A549 (cell line): ENCODE measurements around the gene TMEM43. TPM values are rescaled to one million over a fixed set of nuclear protein-coding genes. Genes with fewer than 3 reads are reported as not detected.

Experiments used
- ATAC-seq, 2 experiments: fragments of 200-7000 bp in 1 of 2; fragments of >200 bp in 1 of 2; cut with Nextera tagmentation in 1 of 2; cut with Tn5 transposase in 1 of 2; 3 replicates each; pipeline versions ENCODE4 v1.8.0 to v1.9.1; 2018 to 2020; ENCODE audit warnings: mild to moderate bottlenecking in 1 of 2, moderate library complexity in 1 of 2
- CTCF ChIA-PET: fragments of 300-600 bp; sonication (Branson Sonifier 250); formaldehyde crosslinking; extraction: SDS; loops from one replicate; lab custom pipeline; 2021; ENCODE audit warnings: antibody characterized with exemption, inconsistent platforms; lab: Yijun Ruan, JAX
- POLR2A ChIA-PET: fragments of 350-600 bp; formaldehyde crosslinking; extraction: SDS; loops from one replicate; lab custom pipeline; 2021; ENCODE audit warnings: antibody characterized with exemption, inconsistent platforms; lab: Yijun Ruan, JAX
- DNase-seq, 2 experiments: peaks; one replicate each; pipeline versions ENCODE4 v3.0.0 to v3.0.0-alpha.2; 2011 to 2016; ENCODE audit warnings: low read depth in 1 of 2, low spot score in 1 of 2
- FAIRE-seq: peaks from 2 replicates; lab custom pipeline; 2011; peaks lifted over from hg19 to GRCh38; lab: Jason Lieb, UNC
- H3K27ac ChIP-seq, 2 experiments: fragments of >200 bp; sonication (Bioruptor Twin); formaldehyde crosslinking; 3 replicates each; pipeline ENCODE4 v1.5.1; 2016 to 2017
- H3K4me1 ChIP-seq: fragments of >200 bp; sonication (Bioruptor Twin); formaldehyde crosslinking; 3 replicates; pipeline ENCODE4 v1.6.1; 2016
- H3K4me2 ChIP-seq: fragments of >200 bp; sonication (Bioruptor Twin); formaldehyde crosslinking; 3 replicates; pipeline ENCODE4 v1.6.1; 2016
- H3K4me3 ChIP-seq: fragments of >200 bp; sonication (Bioruptor Twin); formaldehyde crosslinking; 3 replicates; pipeline ENCODE4 v1.5.1; 2016
- H3K9me3 ChIP-seq: fragments of >200 bp; sonication (Bioruptor Twin); formaldehyde crosslinking; 3 replicates; pipeline ENCODE4 v1.6.1; 2016
- CEBPB ChIP-seq, 2 experiments: fragments of >200 bp in 1 of 2; sonication (Bioruptor Twin) in 1 of 2; formaldehyde crosslinking in 1 of 2; IDR thresholded peaks; 2 replicates each; pipeline ENCODE4 v1.6.1; 2012 to 2016
- EHF ChIP-seq: fragments of 250-450 bp; sonication (Bioruptor Pico); IDR thresholded peaks from 2 replicates; pipeline ENCODE4 v1.5.0; 2020; ENCODE audit warnings: mild to moderate bottlenecking
- EHMT2 ChIP-seq: fragments of 200-600 bp; sonication (generic); IDR thresholded peaks from 2 replicates; pipeline ENCODE4 v1.6.1; 2016; ENCODE audit warnings: antibody characterized with exemption, low read depth, mild to moderate bottlenecking, moderate library complexity
- EP300 ChIP-seq, 2 experiments: fragments of >200 bp; sonication (Bioruptor Twin); formaldehyde crosslinking; IDR thresholded peaks; 2 replicates in 1 of 2; 3 replicates in 1 of 2; pipeline ENCODE4 v1.6.1; 2016 to 2017
- FOSB ChIP-seq: fragments of 250-450 bp; sonication (Bioruptor Pico); IDR thresholded peaks from 2 replicates; pipeline ENCODE4 v1.5.0; 2020; ENCODE audit warnings: mild to moderate bottlenecking, moderate library complexity
- FOSL2 ChIP-seq, 2 experiments: fragments of 450-650 bp in 1 of 2; fragments of >200 bp in 1 of 2; sonication (Bioruptor Twin) in 1 of 2; formaldehyde crosslinking; IDR thresholded peaks; 2 replicates each; pipeline versions ENCODE4 v1.5.0 to v1.6.1; 2016 to 2020; ENCODE audit warnings: mild to moderate bottlenecking in 1 of 2, moderate library complexity in 1 of 2
- FOXS1 ChIP-seq: fragments of 250-450 bp; sonication (Bioruptor Pico); IDR thresholded peaks from 2 replicates; pipeline ENCODE4 v1.5.0; 2020; ENCODE audit warnings: mild to moderate bottlenecking, moderate library complexity
- GATA3 ChIP-seq: IDR thresholded peaks from 2 replicates; pipeline ENCODE4 v1.6.1; 2012; ENCODE audit warnings: borderline replicate concordance
- HOXA7 ChIP-seq: fragments of 250-450 bp; sonication (Bioruptor Pico); IDR thresholded peaks from 2 replicates; pipeline ENCODE4 v1.5.0; 2020; ENCODE audit warnings: mild to moderate bottlenecking, moderate library complexity
- KDM5A ChIP-seq: fragments of 200-600 bp; sonication (generic); IDR thresholded peaks from 2 replicates; pipeline ENCODE4 v1.6.1; 2016; ENCODE audit warnings: antibody characterized with exemption, mild to moderate bottlenecking
- RAD21 ChIP-seq, 2 experiments: fragments of >200 bp in 1 of 2; sonication (Bioruptor Twin) in 1 of 2; formaldehyde crosslinking in 1 of 2; IDR thresholded peaks in 1 of 2; conservative IDR thresholded peaks in 1 of 2; 2 replicates in 1 of 2; 3 replicates in 1 of 2; pipeline ENCODE4 v1.6.1; 2012 to 2018; ENCODE audit warnings: inconsistent platforms in 1 of 2
- RARB ChIP-seq: fragments of 250-450 bp; sonication (Bioruptor Pico); IDR thresholded peaks from 2 replicates; pipeline ENCODE4 v1.8.0; 2021; ENCODE audit warnings: mild to moderate bottlenecking, moderate library complexity
- SMC3 ChIP-seq: fragments of >200 bp; sonication (Bioruptor Twin); formaldehyde crosslinking; IDR thresholded peaks from 3 replicates; pipeline ENCODE4 v1.6.1; 2018; ENCODE audit warnings: inconsistent platforms
- SREBF2 ChIP-seq: fragments of 450-650 bp; IDR thresholded peaks from 2 replicates; pipeline ENCODE4 v1.6.1; 2014; ENCODE audit warnings: mild to moderate bottlenecking, moderate library complexity
- TP53 ChIP-seq: fragments of 250-450 bp; sonication (Bioruptor Pico); IDR thresholded peaks from 2 replicates; pipeline ENCODE4 v1.5.0; 2021; ENCODE audit warnings: mild to moderate bottlenecking, moderate library complexity
- WGBS: methylation state at CpG from one replicate; pipeline ENCODE4 v1.1.6; 2017; ENCODE audit errors: missing lambda C conversion rate; 5-methylcytosine and 5-hydroxymethylcytosine counted together
- polyA plus RNA-seq, 4 experiments: library from polyadenylated mRNA; depleted of rRNA in 3 of 4; stranded (reverse); fragments of >200 nt; fragmentation: RNase III in 1 of 4; extraction: RNeasy Plus Mini Kit Qiagen cat#74134 plus additional on column Dnase treatment in 1 of 4; gene quantifications; 2 replicates in 3 of 4; 3 replicates in 1 of 4; pipeline ENCODE4 v1.2.3, GENCODE V29; 2011 to 2017
- TF ChIP-seq, protein P1 (sequence below): fragments of 250-450 bp; sonication (Bioruptor Pico); IDR thresholded peaks from 2 replicates; pipeline ENCODE4 v1.5.0; 2021; ENCODE audit warnings: mild to moderate bottlenecking, moderate library complexity, borderline replicate concordance
- TF ChIP-seq, protein P2 (sequence below): fragments of >200 bp; sonication (Bioruptor Twin); formaldehyde crosslinking; IDR thresholded peaks from 2 replicates; pipeline ENCODE4 v1.6.1; 2016
- TF ChIP-seq, protein P3 (sequence below): fragments of >200 bp; sonication (Bioruptor Twin); formaldehyde crosslinking; IDR thresholded peaks from 3 replicates; pipeline ENCODE4 v1.6.1; 2016
- TF ChIP-seq, protein P4 (sequence below): IDR thresholded peaks from 2 replicates; pipeline ENCODE4 v1.6.1; 2012

The TMEM43 gene
- polyA plus RNA-seq, 2 of the 4 experiments (the other 2 are of a cell fraction): 41.1 to 79.0 TPM

DNA sequence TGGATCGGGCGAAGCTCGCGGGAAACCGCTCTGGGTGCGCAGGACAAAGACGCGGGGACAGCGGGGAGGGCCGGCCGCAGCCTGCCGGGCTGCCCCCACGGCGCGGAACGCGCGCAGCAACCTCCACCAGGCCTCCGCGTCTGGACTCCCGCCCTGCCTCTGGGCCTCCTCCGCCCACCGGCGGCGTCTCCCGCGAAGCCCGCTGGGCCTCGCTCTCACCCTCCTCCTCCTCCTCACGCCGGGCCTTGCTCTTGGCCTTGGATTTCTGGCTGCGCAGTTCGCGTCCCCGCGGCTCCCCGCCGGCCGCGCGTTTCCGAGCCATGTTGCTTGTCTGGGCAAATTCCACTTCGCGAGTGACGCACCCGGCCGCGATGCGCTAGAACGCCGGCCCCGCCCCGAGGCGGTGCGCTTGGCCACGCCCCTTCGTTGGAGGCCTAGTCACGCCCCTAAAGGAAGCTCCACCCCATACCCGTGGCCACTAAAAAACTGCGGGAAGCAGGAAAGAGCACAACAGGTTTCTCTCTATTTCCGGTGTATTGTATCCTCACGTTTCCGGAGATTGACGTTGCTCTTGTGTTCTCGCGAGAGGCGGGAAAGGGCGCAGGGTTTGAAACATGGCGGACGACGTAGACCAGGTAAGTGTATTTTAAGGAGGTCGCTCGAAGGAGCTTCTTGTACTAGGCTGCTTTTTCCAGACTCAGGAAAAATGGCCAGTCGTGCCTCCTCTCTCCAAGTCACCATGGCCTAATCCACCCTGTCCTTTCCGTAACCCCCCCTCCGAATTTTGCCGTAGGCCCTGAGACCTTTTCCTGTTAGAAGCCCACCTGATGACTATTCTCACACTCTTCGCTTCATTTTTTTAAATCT, 53.6 kb downstream of the TMEM43 start, which contains the start of the genes LSM3 and XPC (continued):
- TF ChIP-seq SMC3 (0 out of 3 replicates have a peak, but pooled peaks have one; percentile 21), KDM5A (peak; percentile 95), EP300 (IDR thresholded peaks at IDR 0.05) (no peak), FOSL2 (IDR thresholded peaks at IDR 0.05) (no peak), FOSL2 (CRISPR knock-in tag; IDR thresholded peaks at IDR 0.05) (peak; percentile 63), EHF (CRISPR knock-in tag) (no peak)
- TF ChIP-seq, protein P1, sequence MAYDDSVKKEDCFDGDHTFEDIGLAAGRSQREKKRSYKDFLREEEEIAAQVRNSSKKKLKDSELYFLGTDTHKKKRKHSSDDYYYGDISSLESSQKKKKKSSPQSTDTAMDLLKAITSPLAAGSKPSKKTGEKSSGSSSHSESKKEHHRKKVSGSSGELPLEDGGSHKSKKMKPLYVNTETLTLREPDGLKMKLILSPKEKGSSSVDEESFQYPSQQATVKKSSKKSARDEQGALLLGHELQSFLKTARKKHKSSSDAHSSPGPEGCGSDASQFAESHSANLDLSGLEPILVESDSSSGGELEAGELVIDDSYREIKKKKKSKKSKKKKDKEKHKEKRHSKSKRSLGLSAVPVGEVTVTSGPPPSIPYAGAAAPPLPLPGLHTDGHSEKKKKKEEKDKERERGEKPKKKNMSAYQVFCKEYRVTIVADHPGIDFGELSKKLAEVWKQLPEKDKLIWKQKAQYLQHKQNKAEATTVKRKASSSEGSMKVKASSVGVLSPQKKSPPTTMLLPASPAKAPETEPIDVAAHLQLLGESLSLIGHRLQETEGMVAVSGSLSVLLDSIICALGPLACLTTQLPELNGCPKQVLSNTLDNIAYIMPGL (CRISPR knock-in tag): no peak

DNA sequence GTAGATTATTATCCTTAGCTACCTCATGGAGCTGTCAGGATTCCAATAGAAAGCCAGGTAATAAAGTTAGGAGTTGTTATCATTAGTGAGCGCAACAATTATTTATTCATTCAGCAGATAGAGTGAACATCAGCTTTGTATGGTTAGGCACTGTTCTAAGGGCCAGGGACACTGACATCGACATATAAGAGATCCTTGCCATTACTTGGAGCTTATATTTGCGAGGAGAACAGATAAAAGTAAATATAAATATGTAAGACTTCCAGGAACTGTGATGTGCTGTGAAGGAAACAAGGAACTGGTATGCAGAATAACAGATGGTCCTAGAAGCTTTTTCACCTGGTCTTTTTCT, 54.2 kb downstream of the TMEM43 start:
- FAIRE-seq (no peak), DNase-seq (no peak)
- TF ChIP-seq KDM5A (peak; percentile 77; the same call in 1 of the 2 replicates), RAD21 (conservative IDR thresholded peaks at IDR 0.05 in 1 of 2, IDR thresholded peaks at IDR 0.05 in 1 of 2) (no peak)

DNA sequence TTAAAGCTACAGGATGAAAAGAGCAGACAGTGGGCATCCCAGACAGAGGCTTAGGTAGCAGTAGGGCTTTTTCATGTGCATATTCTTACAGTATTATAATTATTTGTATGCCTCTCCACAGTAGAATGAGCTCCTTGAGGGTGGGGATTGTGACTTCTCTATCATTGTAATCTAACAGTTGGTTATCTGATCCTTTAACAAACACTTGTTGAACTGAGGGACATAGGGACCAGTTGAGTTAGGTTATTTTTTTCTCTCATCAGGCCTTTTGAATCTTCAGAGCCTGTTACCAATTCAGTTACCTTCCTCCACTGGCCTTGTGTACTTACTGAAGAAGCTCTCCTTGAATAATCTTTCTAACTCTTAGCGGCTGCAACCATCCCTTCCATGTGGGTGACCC, 54.9 kb downstream of the TMEM43 start:
- TF ChIP-seq RARB (CRISPR knock-in tag): no peak
- no peak for TF ChIP-seq TP53 (CRISPR knock-in tag)
- TF ChIP-seq GATA3: no peak
- TF ChIP-seq, protein P2, sequence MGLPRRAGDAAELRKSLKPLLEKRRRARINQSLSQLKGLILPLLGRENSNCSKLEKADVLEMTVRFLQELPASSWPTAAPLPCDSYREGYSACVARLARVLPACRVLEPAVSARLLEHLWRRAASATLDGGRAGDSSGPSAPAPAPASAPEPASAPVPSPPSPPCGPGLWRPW: no peak
- no peak for TF ChIP-seq FOXS1
- TF ChIP-seq, protein P3, sequence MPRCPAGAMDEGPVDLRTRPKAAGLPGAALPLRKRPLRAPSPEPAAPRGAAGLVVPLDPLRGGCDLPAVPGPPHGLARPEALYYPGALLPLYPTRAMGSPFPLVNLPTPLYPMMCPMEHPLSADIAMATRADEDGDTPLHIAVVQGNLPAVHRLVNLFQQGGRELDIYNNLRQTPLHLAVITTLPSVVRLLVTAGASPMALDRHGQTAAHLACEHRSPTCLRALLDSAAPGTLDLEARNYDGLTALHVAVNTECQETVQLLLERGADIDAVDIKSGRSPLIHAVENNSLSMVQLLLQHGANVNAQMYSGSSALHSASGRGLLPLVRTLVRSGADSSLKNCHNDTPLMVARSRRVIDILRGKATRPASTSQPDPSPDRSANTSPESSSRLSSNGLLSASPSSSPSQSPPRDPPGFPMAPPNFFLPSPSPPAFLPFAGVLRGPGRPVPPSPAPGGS: no peak
- no peak for TF ChIP-seq EHF (CRISPR knock-in tag)
- TF ChIP-seq, protein P4, sequence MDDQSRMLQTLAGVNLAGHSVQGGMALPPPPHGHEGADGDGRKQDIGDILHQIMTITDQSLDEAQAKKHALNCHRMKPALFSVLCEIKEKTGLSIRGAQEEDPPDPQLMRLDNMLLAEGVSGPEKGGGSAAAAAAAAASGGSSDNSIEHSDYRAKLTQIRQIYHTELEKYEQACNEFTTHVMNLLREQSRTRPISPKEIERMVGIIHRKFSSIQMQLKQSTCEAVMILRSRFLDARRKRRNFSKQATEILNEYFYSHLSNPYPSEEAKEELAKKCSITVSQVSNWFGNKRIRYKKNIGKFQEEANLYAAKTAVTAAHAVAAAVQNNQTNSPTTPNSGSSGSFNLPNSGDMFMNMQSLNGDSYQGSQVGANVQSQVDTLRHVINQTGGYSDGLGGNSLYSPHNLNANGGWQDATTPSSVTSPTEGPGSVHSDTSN: no peak
- no peak for TF ChIP-seq FOSB (CRISPR knock-in tag)
- no peak for TF ChIP-seq EHMT2
- no peak for TF ChIP-seq HOXA7 (CRISPR knock-in tag)
- TF ChIP-seq CEBPB (IDR thresholded peaks at IDR 0.05): no peak
- no peak for TF ChIP-seq SREBF2
- POLR2A ChIA-PET: interaction anchor here (2.0 kb wide), 1 partner anchor 55 kb away, joined by 41 read pairs; the partner anchor contains the start of genes CHCHD4 and TMEM43
- DNase-seq (no peak), FAIRE-seq (no peak), ATAC-seq (no peak)
- Histone ChIP-seq H3K9me3 (no peaks in the 10 kb centered on the region), H3K4me1 (peaks cover 33% of the 10 kb centered on the region), H3K27ac (no peak overlapping the region), H3K4me2 (peak overlapping the region; percentile 81), H3K4me3 (peak overlapping the region; percentile 71; the same call in 2 of the 3 replicates)
- CTCF ChIA-PET: interaction anchor here (1.1 to 2.0 kb wide), 2 partner anchors 24 to 54 kb away, joined by 3 to 15 read pairs; no protein-coding TSS in a partner anchor
- 88% methylated on average over 1 of the region's 1 CpG for WGBS

More for the DNA sequence above, 54.2 kb downstream of the TMEM43 start:
- ChIA-PET POLR2A (interaction anchor here (0.5 to 2.0 kb wide), 29 partner anchors 9 to 473 kb away, joined by 3 to 41 read pairs (median 4); partner anchors contain the start of genes CCDC174, CHCHD4 and TMEM43), CTCF (interaction anchor here (0.7 to 2.0 kb wide), 5 partner anchors 12 to 282 kb away, joined by 3 to 15 read pairs (median 3); no protein-coding TSS in a partner anchor)
- WGBS: 3% methylated on average over 3 of the region's 3 CpGs
- peak overlapping the region; percentile 80 to 97 for H3K27ac ChIP-seq
- no peaks in the 10 kb centered on the region for H3K9me3 ChIP-seq
- peak overlapping the region; percentile 81 for H3K4me2 ChIP-seq
- peaks cover 40% of the 10 kb centered on the region for H3K4me1 ChIP-seq
- H3K4me3 ChIP-seq: peak overlapping the region; percentile 71
- no peak for ATAC-seq
